RWPE1 (cell line): ENCODE results near the gene ASXL2.

Source experiments
- CTCF ChIA-PET: fragments of 350-600 bp; sonication (Branson Sonifier 250); formaldehyde crosslinking; extraction: SDS; loops from one replicate; lab custom pipeline; 2021; lab: Yijun Ruan, JAX
- POLR2A ChIA-PET: fragments of 400-600 bp; formaldehyde crosslinking; extraction: SDS; loops from one replicate; lab custom pipeline; 2020; ENCODE audit warnings: antibody characterized with exemption; ENCODE audit not compliant: low non-redundant PET; lab: Yijun Ruan, JAX
- DNase-seq: peaks from one replicate; pipeline ENCODE4 v3.0.0; 2012; ENCODE audit warnings: low spot score
- H3K27ac ChIP-seq: fragments of 450-650 bp; 2 replicates; pipeline ENCODE4 v1.5.1; 2017
- CTCF ChIP-seq: fragments of 450-650 bp; conservative IDR thresholded peaks from 2 replicates; pipeline ENCODE4 v1.5.1; 2017; ENCODE audit warnings: low read depth, mild to moderate bottlenecking

ASXL2 gene

GRCh38 chr2:25844089-25844488 is 34.2 kb downstream of the ASXL2 start:
- no peak overlapping the region for H3K27ac ChIP-seq
- CTCF ChIA-PET, result interaction anchor here (0.6 kb wide), 1 partner anchor 1000 kb away, joined by 11 read pairs; no protein-coding TSS in a partner anchor
- DNase-seq, result no peak
- POLR2A ChIA-PET, result no interaction called here
- TF ChIP-seq CTCF, result no peak

GRCh38 chr2:25842155-25842554 is 36.1 kb downstream of the ASXL2 start:
- CTCF ChIA-PET, result interaction anchor here (0.6 to 1.2 kb wide), 4 partner anchors 142 to 661 kb away, joined by 3 to 6 read pairs (median 4); no protein-coding TSS in a partner anchor
- no peak overlapping the region for H3K27ac ChIP-seq
- POLR2A ChIA-PET, result no interaction called here
- DNase-seq, result no peak
- no peak for TF ChIP-seq CTCF

GRCh38 chr2:25838152-25838756 is 40.0 kb downstream of the ASXL2 start:
- POLR2A ChIA-PET, result no interaction called here
- no peak overlapping the region for H3K27ac ChIP-seq
- no peak for DNase-seq
- TF ChIP-seq CTCF, result no peak
- CTCF ChIA-PET, result interaction anchor here (0.6 kb wide), 1 partner anchor 35 kb away, joined by 4 read pairs; no protein-coding TSS in a partner anchor

GRCh38 chr2:25835906-25836305 is 42.4 kb downstream of the ASXL2 start:
- no peak overlapping the region for H3K27ac ChIP-seq
- CTCF ChIA-PET, result no interaction called here
- POLR2A ChIA-PET, result no interaction called here
- DNase-seq, result no peak
- no peak for TF ChIP-seq CTCF

- ChIA-PET POLR2A (no interaction called here), CTCF (no interaction called here)
- H3K27ac ChIP-seq, result no peak overlapping the region
- no peak for DNase-seq
- no peak for TF ChIP-seq CTCF
Observed at GRCh38 chr2:25833566-25833965, 44.7 kb downstream of the ASXL2 start.

- H3K27ac ChIP-seq, result no peak overlapping the region
- no peak for TF ChIP-seq CTCF
- CTCF ChIA-PET, result no interaction called here
- no peak for DNase-seq
- POLR2A ChIA-PET, result no interaction called here
Observed at GRCh38 chr2:25832897-25833296, 45.4 kb downstream of the ASXL2 start.
